ENCODE data around the gene ATP1B1.

- TF ChIP-seq CTCF (IDR thresholded peaks at IDR 0.05) (peak; percentile 58), EZH2 (IDR thresholded peaks at IDR 0.05; ENCODE audit: borderline replicate concordance, insufficient read depth, low read depth, low read length, poor library complexity, severe bottlenecking) (no peak)
These were observed at the start of gene ATP1B1 for GRCh38 chr1:169106095-169106920.
